AG04449 (cell line): ENCODE results near the gene FYB1.
"Not testable (repeated sequence)": the region's sequence is repeated elsewhere in the genome, so short reads cannot be mapped to it uniquely, and the experiment has no call there.

Experiments used
- CTCF ChIA-PET: fragments of 350-600 bp; formaldehyde crosslinking; extraction: SDS; loops from one replicate; lab custom pipeline; 2021; ENCODE audit warnings: antibody characterized with exemption; lab: Yijun Ruan, JAX
- POLR2A ChIA-PET: fragments of 400-600, 350-600 bp; formaldehyde crosslinking; extraction: SDS; loops from one replicate; lab custom pipeline; 2020; ENCODE audit warnings: antibody characterized with exemption, inconsistent platforms; lab: Yijun Ruan, JAX
- DNase-seq: peaks from one replicate; pipeline ENCODE4 v3.0.0-alpha.2; 2010; ENCODE audit warnings: low read depth, low spot score
- H3K4me3 ChIP-seq: 2 replicates; pipeline ENCODE4 v1.5.1; 2011; ENCODE audit warnings: low read depth, mild to moderate bottlenecking, control low read depth, low read length
- CTCF ChIP-seq: IDR thresholded peaks from one replicate; pipeline ENCODE4 v1.5.1; 2011; ENCODE audit warnings: mild to moderate bottlenecking, moderate library complexity, low read length, control low read depth, inconsistent platforms; ENCODE audit not compliant: insufficient read depth; ENCODE audit errors: missing control alignments

FYB1 gene

GRCh38 chr5:39249069-39249468 lies 29.7 kb upstream of the FYB1 start:
- no peak overlapping the region for H3K4me3 ChIP-seq
- DNase-seq = no peak
- ChIA-PET CTCF (interaction anchor here (0.9 to 1.5 kb wide), 2 partner anchors 32 to 34 kb away, joined by 4 to 5 read pairs; no protein-coding TSS in a partner anchor), POLR2A (no interaction called here)
- TF ChIP-seq CTCF = no peak

GRCh38 chr5:39240750-39241149 lies 21.4 kb upstream of the FYB1 start:
- ChIA-PET POLR2A (no interaction called here), CTCF (interaction anchor here (1.4 kb wide), 1 partner anchor 24 kb away, joined by 6 read pairs; no protein-coding TSS in a partner anchor)

GRCh38 chr5:39238366-39239105 lies 19.2 kb upstream of the FYB1 start:
- no peak overlapping the region for H3K4me3 ChIP-seq
- no peak for TF ChIP-seq CTCF
- DNase-seq = no peak
- CTCF ChIA-PET = interaction anchor here (2.3 kb wide), 1 partner anchor 21 kb away, joined by 10 read pairs; no protein-coding TSS in a partner anchor
- POLR2A ChIA-PET = no interaction called here

More at GRCh38 chr5:39240750-39241149, 21.4 kb upstream of the FYB1 start:
- no peak for DNase-seq
- no peak overlapping the region for H3K4me3 ChIP-seq
- TF ChIP-seq CTCF = no peak

GRCh38 chr5:39236718-39237117 lies 17.4 kb upstream of the FYB1 start:
- H3K4me3 ChIP-seq = no peak overlapping the region
- no peak for DNase-seq
- no peak for TF ChIP-seq CTCF
- CTCF ChIA-PET = interaction anchor here (13.4 kb wide), 1 partner anchor 17 kb away, joined by 166 read pairs; the partner anchor contains the start of gene FYB1
- POLR2A ChIA-PET = no interaction called here

- TF ChIP-seq CTCF = no peak
- DNase-seq = no peak
- ChIA-PET POLR2A (no interaction called here), CTCF (interaction anchor here (13.4 kb wide), 1 partner anchor 16 kb away, joined by 166 read pairs; the partner anchor contains the start of gene FYB1)
- no peak overlapping the region for H3K4me3 ChIP-seq
Measured at GRCh38 chr5:39235648-39236047, 16.3 kb upstream of the FYB1 start.

GRCh38 chr5:39234494-39234893 lies 15.1 kb upstream of the FYB1 start:
- POLR2A ChIA-PET, H3K4me3 ChIP-seq, DNase-seq: not testable (repeated sequence)
- CTCF ChIA-PET = interaction anchor here (13.4 kb wide), 1 partner anchor 15 kb away, joined by 166 read pairs; the partner anchor contains the start of gene FYB1

DNA sequence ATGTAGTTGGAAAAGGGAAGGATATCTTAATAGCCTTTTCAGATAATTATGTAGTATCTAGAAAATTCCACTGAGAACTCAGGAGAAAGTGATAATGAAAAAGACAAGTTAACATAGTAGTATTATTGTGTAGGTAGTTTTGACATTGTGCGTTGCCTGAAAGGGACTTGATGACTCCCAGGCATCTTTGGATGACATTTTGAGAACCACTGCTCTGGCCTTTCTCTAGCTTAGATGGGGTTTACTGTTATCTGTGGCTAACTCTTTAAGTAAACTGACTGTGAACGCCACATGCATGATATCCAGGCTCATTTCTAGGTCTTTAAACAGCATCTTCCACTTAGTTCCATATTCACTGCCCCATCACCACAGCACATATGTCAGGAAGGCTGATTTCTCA lies 14.4 kb upstream of the FYB1 start:
- CTCF ChIA-PET = interaction anchor here (13.4 kb wide), 1 partner anchor 14 kb away, joined by 166 read pairs; the partner anchor contains the start of gene FYB1
- POLR2A ChIA-PET = no interaction called here
- no peak for DNase-seq
- TF ChIP-seq CTCF = no peak
- no peak overlapping the region for H3K4me3 ChIP-seq
